ENCODE measurements around the gene FKBP6. TPM values are rescaled to one million over a fixed set of nuclear protein-coding genes. Genes with fewer than 3 reads are reported as not detected.

FKBP6 gene
- total RNA-seq, 1 donor from 2014 or later, result 0.47 TPM

Other genes with a start within 250 kb of the FKBP6 start
- not detected for gene SPDYE9, start 242.1 kb upstream of the FKBP6 start, total RNA-seq
- gene NSUN5, start 19.3 kb upstream of the FKBP6 start, total RNA-seq, result 27.1 TPM
- gene TRIM50, start 79 bp upstream of the FKBP6 start, total RNA-seq, result not detected
- gene FZD9, start 105.6 kb downstream of the FKBP6 start, total RNA-seq, result 0.92 TPM
- 56.0 TPM for gene BAZ1B, start 194.1 kb downstream of the FKBP6 start, total RNA-seq
- 52.8 TPM for gene BCL7B, start 229.5 kb downstream of the FKBP6 start, total RNA-seq

All from lower lobe of right lung (tissue), 1 donor.